Stimulated activated CD4-positive, alpha-beta T cell treated with anti-CD3 and anti-CD28 coated beads, Interleukin-2, amount 100 ng/mL, for 48 hours (primary cell): Measurements from ENCODE around the gene HIVEP1.
A peak's percentile ranks its signal among the peaks of the same experiment; 100 is the strongest.
"Not testable (repeated sequence)": the region's sequence is repeated elsewhere in the genome, so short reads cannot be mapped to it uniquely, and the experiment has no call there.

ENCODE experiments used
- DNase-seq, 2 donors: peaks; one replicate each; pipeline ENCODE4 v3.0.0-alpha.2; 2020

The HIVEP1 gene

DNA sequence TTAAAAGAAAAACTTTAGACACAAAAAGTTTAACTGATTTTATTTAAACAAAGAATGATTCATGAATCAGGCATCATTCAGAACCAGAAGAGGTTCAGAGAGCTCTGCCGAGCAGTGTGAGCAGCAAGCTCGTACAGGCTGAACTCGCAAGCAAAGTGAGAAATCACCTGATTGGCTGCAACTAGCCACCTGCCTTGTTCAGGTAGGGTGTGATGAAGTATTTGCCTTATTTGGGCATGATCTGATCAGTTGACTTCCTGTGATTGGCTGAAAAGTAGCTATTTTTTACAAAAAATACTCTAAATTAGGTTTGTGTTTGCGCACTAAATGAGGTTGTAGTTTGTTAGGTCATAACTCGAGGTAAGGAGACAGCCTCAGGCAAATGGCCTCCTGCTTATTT is 80.7 kb downstream of the HIVEP1 start:
- no peak for DNase-seq

DNA sequence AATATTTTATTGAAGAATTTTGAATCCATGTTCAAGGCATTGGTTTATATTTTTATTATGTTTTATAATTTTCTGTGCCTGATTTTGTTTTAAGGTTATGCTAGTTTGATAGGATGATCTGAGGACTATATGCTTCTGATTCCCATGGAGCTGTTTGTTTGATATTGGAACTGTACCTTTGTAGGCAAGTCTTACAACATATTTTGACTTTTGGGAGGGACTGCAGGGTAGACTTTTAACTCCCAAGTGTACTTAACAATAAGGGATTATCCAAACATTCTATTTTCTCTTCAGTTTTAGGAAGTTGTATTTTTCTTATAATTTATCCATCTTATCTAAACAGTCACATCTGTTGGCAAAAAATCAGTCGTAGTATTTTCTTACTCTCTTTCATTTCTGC is 82.6 kb downstream of the HIVEP1 start:
- DNase-seq: no peak

DNA sequence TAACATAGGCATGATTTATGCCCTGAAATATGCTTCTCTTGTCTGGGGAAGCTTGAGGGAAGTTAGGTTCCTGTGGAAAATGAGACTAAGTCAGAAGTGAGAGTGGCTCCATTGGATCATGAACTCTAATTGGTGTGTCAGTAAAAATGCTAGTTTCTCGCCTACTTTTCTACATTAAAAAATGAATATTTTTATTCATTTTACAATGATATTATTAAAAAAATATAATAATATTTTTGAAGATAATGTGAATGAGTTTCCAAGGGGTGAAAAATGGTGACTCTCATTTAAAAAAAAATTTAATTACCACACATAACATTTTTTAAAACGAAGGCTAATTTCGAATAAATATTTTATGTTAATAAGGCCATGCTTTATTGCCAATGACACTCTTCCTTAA is 84.2 kb downstream of the HIVEP1 start:
- DNase-seq: no peak

DNA sequence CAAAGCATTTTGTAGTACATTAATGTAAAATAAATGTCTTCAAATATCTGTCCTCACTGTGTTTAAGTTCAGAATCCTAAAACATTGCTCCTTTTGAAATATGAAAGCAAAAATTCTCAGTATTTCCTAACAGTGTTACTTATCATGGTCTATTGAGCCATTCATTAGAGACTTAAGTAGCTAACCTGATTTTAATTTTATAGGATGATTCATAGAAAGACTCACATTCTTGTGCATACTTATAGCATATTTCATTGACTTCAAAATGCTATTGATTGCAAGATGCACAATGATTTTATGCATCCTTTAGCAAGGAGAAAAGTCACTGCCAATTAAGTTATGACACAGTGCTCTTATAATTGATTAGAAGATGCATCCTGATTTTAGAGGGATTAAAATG is 85.7 kb downstream of the HIVEP1 start:
- no peak for DNase-seq

DNA sequence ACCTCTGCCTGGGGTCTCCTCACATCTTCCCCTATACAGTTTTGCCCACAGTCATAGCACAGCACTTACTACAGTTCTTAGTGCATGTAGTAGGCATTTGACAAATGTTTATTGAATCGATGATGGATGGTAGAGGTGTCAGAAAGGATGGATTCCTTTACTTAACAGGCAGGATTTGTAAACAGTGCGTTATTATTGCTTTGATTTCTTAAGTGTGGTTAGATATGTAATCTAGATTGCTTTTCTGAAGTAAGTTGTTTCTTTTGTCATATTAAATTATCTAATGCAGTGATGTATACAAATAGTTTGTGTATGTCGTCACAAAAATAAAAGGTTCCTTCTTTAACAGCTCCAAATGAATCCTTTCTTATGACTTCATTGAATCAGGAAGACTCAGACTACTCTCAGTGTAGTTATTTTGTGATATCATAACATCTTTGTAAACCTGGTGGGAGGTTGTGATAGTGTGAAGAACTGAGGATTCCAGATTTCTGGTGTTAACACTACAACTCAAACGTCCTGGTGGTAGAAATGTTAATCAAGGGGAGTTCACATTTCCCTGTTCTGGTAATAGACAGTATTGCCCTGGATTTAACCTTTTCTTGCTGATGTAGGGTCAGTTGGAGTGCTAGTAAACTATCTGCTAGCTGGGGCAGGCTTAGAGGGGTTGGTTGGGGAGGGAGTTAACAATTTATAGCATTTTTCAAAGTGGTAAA is 87.7 kb downstream of the HIVEP1 start:
- no peak for DNase-seq

DNA sequence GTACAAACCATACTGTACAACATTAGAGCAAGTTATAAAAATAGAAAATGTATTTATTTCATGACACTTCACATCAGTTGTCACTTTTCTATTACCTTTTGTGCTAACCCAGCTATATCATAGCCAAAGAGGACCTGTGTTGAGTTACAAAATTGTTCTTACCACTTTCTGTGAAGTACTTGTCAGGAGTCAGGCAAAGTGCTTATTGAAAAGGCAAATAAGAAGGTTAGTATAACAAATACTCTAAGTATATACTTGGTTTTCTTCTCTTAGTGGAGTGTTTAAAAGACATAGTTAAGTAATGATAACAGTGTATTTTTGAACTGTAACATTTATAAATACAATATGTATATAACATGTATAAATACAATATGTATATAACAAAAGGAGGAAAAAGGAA is 88.9 kb downstream of the HIVEP1 start:
- no peak for DNase-seq

DNA sequence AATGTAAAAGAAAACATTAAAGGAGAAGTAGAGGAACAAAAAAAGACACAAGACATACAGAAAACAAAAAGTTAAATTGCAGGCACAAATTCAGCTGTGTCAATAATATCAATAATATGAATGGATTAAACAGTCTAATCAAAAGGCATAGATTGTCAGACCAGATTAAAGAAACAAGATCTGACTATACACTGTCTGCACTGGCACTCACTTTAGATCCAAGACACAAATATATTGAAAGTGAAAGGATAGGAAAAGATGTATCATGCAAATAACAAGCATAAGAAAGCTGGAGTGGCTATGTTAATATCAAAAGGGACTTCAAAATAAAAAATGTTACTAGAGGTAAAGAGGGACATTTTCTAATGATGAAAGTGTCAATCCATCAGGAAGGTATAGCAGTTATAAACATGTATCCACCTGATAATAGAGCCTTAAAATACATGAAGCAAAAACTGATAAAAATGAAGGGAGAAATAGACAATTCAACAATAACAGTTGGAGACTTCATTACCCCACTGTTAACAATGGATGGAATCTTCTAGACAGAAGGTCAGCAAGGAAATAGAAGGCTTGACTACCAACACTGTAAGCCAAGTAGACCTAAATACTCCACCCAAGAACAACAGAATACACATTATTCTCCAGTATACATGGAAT is 89.7 kb downstream of the HIVEP1 start:
- DNase-seq: no peak

DNA sequence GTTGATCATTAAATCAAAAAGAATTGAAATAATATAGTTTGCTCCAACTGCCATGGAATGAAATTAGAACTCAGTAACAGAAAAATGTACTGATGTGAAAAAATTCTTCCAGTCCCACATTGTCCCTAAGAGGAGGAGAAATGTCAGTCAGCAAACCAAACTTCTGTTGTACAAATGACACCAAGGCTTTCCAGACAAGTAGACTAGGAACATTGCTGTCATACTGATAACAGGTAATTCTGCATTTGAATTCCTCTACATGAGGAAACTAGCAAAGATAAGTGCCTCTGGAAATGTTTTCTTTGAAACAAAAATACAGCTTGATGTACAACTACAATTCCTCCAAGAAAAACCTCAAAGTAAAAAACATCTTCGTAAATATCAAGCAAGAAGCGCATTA is 90.2 kb downstream of the HIVEP1 start:
- no peak for DNase-seq

DNA sequence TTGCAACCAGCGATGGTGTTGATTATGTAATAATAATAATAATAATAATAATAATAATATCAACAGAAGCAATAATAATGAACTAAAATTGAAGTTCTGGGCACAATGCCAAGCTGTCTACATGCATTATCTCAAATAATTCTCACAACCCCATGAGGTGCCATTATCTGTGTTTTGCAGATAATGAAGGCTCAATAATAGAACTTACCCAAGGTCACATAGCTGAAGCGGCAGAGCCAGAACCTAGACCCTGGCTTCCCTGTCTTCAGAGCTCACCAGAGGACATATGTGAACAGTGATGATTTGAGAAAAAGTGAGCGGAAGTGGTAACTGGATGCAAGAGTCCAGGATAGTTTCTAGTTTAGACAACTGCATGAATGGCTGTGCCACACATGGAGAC is 91.0 kb downstream of the HIVEP1 start:
- DNase-seq: no peak

DNA sequence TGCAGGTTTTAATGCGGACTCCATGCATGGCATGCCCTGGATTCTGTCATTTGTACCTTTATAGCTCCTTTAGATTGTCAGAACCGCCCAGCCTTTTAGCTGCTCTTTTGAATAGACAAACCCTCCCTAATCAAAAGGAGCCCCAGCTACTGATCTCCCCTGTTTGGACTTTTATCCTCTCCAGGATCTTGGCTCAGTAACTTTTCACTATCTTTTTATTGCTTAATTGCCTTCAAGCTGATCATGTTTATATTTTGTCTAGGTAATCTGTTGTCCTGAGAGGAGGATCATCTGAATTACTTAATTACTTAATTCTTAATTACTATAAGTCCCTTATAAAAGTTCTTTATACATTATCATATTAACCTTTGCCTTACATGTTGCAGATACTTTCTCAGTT is 93.2 kb downstream of the HIVEP1 start:
- no peak for DNase-seq

DNA sequence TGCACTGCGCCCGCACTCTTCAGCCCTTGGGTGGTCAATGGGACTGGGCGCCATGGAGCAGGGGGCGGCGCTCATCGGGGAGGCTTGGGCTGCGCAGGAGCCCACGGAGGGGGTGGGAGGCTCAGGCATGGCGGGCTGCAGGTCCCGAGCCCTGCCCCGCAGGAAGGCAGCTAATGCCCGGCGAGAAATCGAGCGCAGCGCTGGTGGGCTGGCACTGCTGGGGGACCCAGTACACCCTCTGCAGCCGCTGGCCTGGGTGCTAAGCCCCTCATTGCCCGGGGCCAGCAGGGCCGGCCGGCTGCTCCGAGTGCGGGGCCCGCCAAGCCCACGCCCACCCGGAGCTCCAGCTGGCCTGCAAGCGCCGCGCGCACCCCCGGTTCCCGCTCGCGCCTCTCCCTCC is 96.3 kb downstream of the HIVEP1 start:
- DNase-seq: not testable (repeated sequence)

DNA sequence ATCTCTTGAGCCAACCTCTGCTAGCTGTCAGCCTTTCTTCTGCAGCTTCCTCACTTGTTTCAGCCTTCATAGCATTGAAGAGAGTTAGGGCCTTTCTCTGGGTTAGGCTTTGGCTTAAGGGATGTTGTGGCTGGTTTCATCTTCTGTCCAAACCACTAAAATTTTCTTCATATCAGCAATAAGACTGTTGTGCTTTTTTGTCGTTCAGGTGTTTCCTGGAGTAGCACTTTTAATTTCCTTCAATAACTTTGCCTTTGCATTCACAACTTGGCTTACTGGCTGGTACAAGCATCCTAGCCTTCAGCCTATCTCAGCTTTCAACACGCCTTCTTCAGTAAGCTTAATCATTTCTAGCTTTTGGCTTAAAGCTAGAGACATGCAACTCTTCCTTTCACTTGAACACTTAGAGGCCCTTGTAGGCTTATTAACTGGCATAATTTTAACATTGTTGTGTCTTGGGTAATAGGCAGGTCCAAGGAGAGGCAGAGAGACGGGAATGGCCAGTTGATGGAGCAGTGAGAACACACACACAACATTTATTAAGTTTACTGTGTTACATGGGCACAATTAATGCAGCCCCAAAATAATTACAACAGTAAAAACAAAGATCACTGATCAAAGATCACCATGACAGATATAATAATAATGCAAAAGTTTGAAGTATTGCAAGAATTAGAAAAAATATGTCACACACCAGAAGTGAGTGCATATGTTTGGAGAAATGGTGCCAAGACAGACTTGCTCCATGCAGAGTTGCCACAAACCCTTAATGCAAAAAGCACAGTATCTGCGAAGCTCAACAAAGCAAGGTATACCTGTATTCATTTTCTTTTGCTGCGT is 98.6 kb downstream of the HIVEP1 start:
- DNase-seq: no peak

DNA sequence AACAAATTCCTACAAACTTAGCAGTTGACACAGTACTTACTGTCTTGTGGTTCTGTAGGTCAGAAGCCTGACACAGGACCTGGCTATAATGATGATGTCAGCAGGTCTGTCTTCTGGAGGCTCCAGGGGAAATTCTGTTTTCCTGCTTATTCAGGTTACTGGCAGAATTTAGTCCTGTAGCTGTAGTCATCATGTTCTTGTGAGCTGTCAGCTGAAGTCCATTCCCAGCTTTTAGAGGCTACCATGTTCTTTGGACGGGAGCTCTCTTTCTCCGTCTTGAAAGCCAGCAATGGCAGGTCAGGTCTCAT is 99.2 kb downstream of the HIVEP1 start:
- DNase-seq: no peak

DNA sequence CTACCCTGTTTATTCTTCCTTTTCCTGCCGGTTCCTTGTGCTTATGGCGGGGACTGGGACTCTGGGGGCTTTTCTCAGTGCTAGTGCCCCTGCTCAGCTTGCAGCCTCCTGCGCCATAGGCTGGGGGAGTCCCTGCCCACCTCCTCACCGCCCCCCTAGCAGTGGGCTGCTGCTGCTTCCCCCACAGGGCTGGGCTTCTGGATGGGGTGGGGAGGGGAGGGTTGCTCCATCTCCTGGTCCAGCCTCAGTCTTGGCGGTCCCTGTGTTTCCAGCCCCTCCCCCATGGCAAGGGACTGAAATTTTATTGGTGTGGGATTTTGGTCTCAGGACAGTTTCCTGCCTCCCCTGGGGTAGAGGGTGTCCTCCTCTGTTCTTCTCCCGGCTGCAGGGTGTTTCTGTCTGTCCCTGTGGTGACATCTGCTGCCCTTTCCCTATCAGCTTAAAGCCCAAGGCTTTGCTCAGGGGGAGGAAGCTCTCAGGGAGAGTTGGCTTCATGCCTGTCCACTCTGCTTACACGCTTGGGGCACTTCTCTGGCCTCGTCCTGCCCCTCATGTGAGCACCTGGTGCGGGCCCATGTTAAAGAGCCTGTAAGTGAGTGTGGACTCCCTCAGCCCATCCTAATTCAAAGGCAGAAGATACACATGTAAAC is 100.6 kb downstream of the HIVEP1 start:
- DNase-seq: no peak

DNA sequence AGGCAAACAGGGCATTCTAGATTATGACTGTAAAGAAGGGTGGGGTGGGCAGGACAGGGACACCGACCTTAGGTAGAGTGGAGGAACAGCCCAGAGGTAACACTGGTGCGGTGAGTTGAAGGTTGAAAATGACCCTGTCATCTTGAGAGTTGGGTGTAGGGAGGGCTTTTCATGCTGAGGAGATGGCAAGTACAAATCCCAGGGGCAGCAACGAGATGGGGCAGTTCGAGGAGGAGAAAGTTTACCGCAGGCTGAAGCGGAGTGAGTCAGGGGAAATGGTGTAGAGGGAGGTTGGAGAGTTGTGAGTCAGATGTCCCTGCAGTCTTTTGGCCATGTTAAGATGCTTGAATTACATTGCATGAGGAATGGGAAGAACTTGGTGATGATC is 101.1 kb downstream of the HIVEP1 start:
- no peak for DNase-seq

DNA sequence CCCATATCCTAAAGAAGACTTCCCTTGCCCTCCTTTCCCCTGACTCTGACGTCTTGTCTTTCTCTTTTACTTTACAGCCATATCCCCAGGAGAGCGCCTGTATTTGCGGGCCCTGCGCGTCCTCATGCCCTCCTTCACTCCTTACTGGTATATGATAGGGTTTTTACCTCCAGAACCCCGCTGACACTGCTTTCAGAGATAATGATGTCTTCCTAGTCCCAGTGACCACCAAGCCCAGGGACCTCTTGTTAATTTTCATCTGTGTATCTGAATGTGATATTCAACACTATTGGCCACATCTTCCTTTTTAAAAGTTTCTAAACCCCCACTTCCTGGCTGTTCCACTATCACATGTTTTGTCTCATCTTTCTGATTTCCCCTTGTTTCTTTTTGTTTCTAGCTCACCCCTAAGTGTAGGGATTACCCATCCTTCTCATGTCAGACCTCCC is 102.0 kb downstream of the HIVEP1 start:
- DNase-seq: no peak

DNA sequence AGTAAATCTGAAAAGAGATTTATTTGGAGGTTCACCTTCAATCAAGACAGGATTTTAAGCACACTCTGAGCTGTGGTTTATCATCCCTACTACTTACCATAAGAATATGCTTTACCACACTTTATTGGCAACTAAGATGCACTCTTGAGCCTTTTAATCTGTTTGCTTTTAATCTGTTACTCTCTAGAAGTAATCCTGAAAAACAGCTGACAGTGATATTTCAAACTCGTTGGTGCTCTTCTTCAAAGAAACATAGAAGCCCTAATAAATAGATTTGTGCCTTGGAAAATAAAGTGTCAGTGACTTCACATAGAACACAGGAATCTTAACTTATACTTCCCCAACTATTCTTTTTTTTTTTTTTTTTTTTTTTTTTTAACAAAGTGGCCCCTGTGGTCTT is 102.9 kb downstream of the HIVEP1 start:
- no peak for DNase-seq

DNA sequence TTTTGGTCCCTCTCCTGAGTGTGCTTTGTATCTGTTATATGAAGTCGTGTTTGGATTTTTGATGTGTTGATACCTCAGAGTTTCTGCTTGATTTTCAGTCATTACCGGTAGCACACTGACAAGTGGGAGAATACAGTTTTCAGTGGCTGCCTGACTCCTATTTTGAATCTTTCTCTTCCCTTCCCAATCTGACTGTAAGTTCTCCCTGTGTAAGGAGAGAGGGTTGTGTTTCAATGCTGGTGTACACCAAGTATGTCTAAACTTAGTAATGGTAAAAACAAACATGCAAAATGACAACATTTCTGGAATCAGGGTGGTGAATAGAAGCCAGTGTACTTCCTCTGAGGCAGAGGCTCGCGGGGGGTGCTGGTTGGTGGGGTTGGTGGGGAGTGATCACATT is 103.4 kb downstream of the HIVEP1 start:
- DNase-seq: no peak

DNA sequence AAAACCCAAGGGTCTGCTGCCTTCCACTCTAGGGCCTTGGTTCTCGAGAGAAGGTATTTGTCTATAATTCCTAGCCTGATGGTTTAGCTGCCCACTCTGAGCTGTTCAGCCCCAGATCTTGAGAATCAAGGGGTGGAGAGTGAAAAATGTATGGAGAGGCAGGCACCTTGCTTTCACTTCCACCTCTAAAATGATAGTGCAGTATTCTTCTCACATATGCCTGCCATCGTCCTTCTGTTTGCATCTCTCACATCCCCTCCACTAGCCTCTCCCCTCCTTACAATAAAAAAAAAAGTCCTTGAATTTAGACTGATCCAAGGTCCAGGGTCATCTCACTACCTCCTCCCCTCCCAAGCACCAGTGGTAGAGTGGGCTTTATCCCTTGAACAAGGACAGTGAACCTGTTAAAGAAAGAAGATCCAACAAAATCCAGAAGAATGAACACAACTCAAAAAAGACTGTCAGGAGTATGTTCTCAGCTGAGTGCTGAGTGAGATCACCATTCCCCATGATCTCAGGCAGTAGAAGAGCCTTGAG is 104.2 kb downstream of the HIVEP1 start:
- DNase-seq: no peak

DNA sequence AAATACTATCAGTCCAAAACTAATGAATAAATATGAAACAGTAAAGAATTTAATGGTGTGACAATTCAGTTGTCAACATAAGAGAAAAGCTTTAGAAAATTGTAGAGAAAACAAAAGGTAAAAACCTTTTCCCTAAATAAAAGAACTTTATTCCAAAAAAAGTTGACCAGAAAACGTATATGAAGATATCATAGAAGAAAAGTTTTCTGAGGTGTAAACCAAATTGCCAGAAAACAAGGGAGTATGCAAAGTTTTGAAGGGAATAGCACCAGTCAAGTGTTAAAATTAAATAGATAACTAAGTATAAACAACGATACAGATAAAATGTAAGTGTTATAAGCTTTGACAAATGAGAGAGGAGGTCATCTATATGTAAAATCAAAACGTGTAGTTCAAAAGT is 104.9 kb downstream of the HIVEP1 start:
- no peak for DNase-seq

DNA sequence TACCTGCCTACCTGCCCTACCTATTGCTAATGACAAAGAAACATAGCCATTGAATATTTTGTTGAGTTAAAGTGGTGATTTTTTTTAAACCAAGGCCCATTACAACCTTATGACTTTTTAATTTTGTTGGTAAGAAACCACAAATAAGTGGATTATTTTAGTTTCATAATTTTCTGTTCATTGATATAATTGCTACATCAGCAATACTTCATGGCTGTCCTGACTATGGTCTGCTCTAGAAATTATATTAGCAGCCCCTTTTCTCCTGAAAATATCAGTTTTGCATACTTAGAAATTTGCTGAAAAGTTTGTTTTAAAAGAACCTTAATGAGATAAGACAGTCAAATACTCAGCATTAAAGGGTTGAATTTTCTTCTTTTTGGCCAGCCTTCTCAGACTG is 106.5 kb downstream of the HIVEP1 start:
- no peak for DNase-seq

DNA sequence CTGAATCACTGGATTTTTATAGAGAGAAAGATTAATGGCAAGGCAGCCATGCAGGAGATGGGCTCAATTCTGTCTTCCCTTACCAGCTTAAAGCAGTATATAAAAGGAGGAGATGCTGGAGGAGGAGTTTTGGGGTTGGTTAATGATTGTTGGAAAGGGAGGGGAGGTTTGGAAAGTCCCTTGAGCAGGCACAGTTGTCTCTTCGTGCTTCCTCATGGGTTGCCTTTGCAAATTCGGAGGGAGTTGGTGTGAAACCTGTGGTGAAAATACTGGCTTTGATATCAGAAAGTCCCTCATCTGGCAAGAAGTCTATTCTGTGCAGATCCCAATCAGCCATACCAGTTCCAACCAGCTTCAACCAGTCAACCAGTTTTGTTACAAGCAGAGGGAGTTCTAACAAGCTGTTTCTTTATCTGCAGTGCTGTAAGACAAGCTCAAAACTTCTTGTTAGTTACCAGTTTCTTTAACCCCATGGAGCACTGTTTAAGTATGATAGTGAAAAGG is 107.0 kb downstream of the HIVEP1 start:
- DNase-seq: peak in 1 of 2 donors; percentile 40

DNA sequence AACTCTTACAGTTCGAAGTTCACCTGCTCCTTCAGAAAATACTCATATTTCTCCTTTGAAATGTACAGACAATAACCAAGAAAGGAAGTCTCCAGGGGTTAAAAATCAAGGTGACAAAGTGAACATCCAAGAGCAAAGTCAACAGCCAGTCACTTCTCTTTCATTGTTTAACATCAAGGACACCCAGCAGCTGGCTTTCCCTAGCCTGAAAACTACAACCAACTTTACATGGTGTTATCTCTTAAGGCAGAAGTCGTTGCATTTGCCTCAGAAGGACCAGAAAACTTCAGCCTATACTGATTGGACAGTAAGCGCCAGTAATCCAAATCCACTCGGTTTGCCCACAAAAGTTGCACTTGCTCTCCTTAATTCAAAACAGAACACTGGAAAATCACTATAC is 113.3 kb downstream of the HIVEP1 start:
- no peak for DNase-seq
